K562 (cell line): ENCODE data around the gene SLC25A2. TPM values are rescaled to one million over a fixed set of nuclear protein-coding genes. Genes with fewer than 3 reads are reported as not detected.

ENCODE experiments used
- ATAC-seq: fragments of 200-7000 bp; cut with Tn5 transposase; 3 replicates; pipeline ENCODE4 v1.9.1; 2020; ENCODE audit warnings: moderate library complexity
- BruUV-seq: library from RNA; stranded (reverse); fragments of 400-500 nt; replicated peaks from 2 replicates; lab custom pipeline; 2021; lab: Mats Ljungman, UMichigan
- CTCF ChIA-PET: fragments of 300-600 bp; formaldehyde crosslinking; extraction: SDS; loops from one replicate; lab custom pipeline; 2021; ENCODE audit warnings: low intra/inter-chr PET ratio; lab: Yijun Ruan, JAX
- POLR2A ChIA-PET: fragments of 300-600, 350-650 bp; sonication (Branson Sonifier 250); formaldehyde crosslinking; extraction: SDS; loops from one replicate; lab custom pipeline; 2021; ENCODE audit warnings: antibody characterized with exemption, inconsistent platforms; lab: Yijun Ruan, JAX
- DNase-seq, 4 experiments: peaks; one replicate each; pipeline versions ENCODE4 v3.0.0 to v3.0.0-alpha.2; 2011 to 2018; ENCODE audit warnings: low spot score in 3 of 4, mixed read lengths in 3 of 4; ENCODE audit errors: extremely low read depth in 1 of 4
- FAIRE-seq: peaks from 2 replicates; lab custom pipeline; 2011; peaks lifted over from hg19 to GRCh38; lab: Jason Lieb, UNC
- H2AFZ ChIP-seq: 2 replicates; pipeline ENCODE4 v1.6.0; 2011; ENCODE audit warnings: low read depth, low read length, control low read depth, inconsistent platforms
- H3K27ac ChIP-seq: fragments of 200-600 bp; 3 replicates; pipeline ENCODE4 v1.8.0; 2011; ENCODE audit warnings: low read depth, mild to moderate bottlenecking, control low read depth, inconsistent platforms, low read length, moderate library complexity, mixed read lengths; ENCODE audit errors: extremely low read depth
- H3K27me3 ChIP-seq, 2 experiments: fragments of 300-600 bp in 1 of 2; 2 replicates in 1 of 2; 3 replicates in 1 of 2; pipeline versions ENCODE4 v1.6.0 to v1.8.0; 2011; ENCODE audit warnings: inconsistent platforms in 2 of 2, low read length in 2 of 2, mild to moderate bottlenecking in 1 of 2, mixed read lengths in 1 of 2, moderate library complexity in 1 of 2; ENCODE audit not compliant: control insufficient read depth in 2 of 2, insufficient read depth in 2 of 2
- H3K36me3 ChIP-seq: fragments of 300-600 bp; 3 replicates; pipeline ENCODE4 v1.8.0; 2011; ENCODE audit warnings: mild to moderate bottlenecking, low read length, inconsistent platforms; ENCODE audit not compliant: control insufficient read depth, insufficient read depth
- H3K4me1 ChIP-seq, 2 experiments: fragments of 200-600 bp in 1 of 2; replicated peaks in 1 of 2; 2 replicates in 1 of 2; 3 replicates in 1 of 2; pipeline versions ENCODE4 v1.5.1 to v1.8.0; 2011; ENCODE audit warnings: inconsistent platforms in 2 of 2, low read length in 2 of 2, mild to moderate bottlenecking in 1 of 2, mixed read lengths in 1 of 2, moderate library complexity in 1 of 2; ENCODE audit not compliant: control insufficient read depth in 2 of 2, insufficient read depth in 2 of 2
- H3K4me2 ChIP-seq: 2 replicates; pipeline ENCODE4 v1.6.1; 2011; ENCODE audit warnings: low read length, control low read depth, inconsistent platforms, mixed read lengths; ENCODE audit not compliant: insufficient read depth
- H3K4me3 ChIP-seq: fragments of 200-600 bp; sonication (generic), shearing (Covaris generic); 2 replicates; pipeline ENCODE4 v1.5.1; 2016; ENCODE audit warnings: control low read depth, inconsistent platforms
- H3K79me2 ChIP-seq: fragments of 200-600 bp; 3 replicates; pipeline ENCODE4 v1.8.0; 2011; ENCODE audit warnings: low read length, inconsistent platforms; ENCODE audit not compliant: control insufficient read depth, insufficient read depth
- H3K9ac ChIP-seq, 2 experiments: 2 replicates each; pipeline versions ENCODE4 v1.6.0 to v1.6.1; 2011; ENCODE audit warnings: low read depth in 2 of 2, low read length in 2 of 2, control low read depth in 1 of 2, inconsistent platforms in 1 of 2, mild to moderate bottlenecking in 1 of 2, mixed read lengths in 1 of 2; ENCODE audit not compliant: insufficient read depth in 1 of 2
- H3K9me1 ChIP-seq: one replicate; pipeline ENCODE4 v1.6.0; 2011; ENCODE audit warnings: inconsistent platforms, mild to moderate bottlenecking, low read length, moderate library complexity; ENCODE audit not compliant: control insufficient read depth, insufficient read depth
- H3K9me3 ChIP-seq: replicated peaks from 2 replicates; pipeline ENCODE4 v1.5.1; 2011; ENCODE audit warnings: low read depth, low read length, inconsistent platforms; ENCODE audit not compliant: control insufficient read depth, insufficient read depth
- H4K20me1 ChIP-seq: replicated peaks from 2 replicates; pipeline ENCODE4 v1.6.1; 2011; ENCODE audit warnings: low read length, inconsistent platforms, mixed read lengths; ENCODE audit not compliant: control insufficient read depth, insufficient read depth
- C11orf30 ChIP-seq: fragments of 450-650 bp; IDR thresholded peaks from 2 replicates; pipeline ENCODE4 v1.6.1; 2016; ENCODE audit warnings: low read depth, mild to moderate bottlenecking
- CREB1 ChIP-seq, 2 experiments: sonication (generic) in 1 of 2; formaldehyde crosslinking in 1 of 2; IDR thresholded peaks; 2 replicates each; pipeline versions ENCODE4 v1.6.1 to v1.8.0; 2012 to 2022; ENCODE audit warnings: inconsistent platforms in 1 of 2, mild to moderate bottlenecking in 1 of 2, missing genetic modification reagents in 1 of 2, moderate library complexity in 1 of 2
- ESRRA ChIP-seq: fragments of 450-650 bp; IDR thresholded peaks from 2 replicates; pipeline ENCODE4 v1.6.1; 2014; ENCODE audit warnings: low read depth, mild to moderate bottlenecking, moderate library complexity, borderline replicate concordance
- MAFF ChIP-seq: IDR thresholded peaks from 2 replicates; pipeline ENCODE4 v1.6.1; 2012; ENCODE audit warnings: low read length, improper control_type of control experiment
- MAFG ChIP-seq: fragments of 450-650 bp; conservative IDR thresholded peaks from 2 replicates; pipeline ENCODE4 v1.6.1; 2016; ENCODE audit warnings: missing genetic modification characterization, missing compliant biosample characterization
- MAFK ChIP-seq: IDR thresholded peaks from 2 replicates; pipeline ENCODE4 v1.6.1; 2011; ENCODE audit warnings: low read length, improper control_type of control experiment
- MIER1 ChIP-seq: fragments of 450-650 bp; IDR thresholded peaks from 2 replicates; pipeline ENCODE4 v1.6.1; 2016; ENCODE audit warnings: antibody characterized with exemption, mild to moderate bottlenecking, low read depth
- NFE2 ChIP-seq: IDR thresholded peaks from 2 replicates; pipeline ENCODE4 v1.6.1; 2014; ENCODE audit warnings: antibody characterized with exemption, low read depth
- NFE2L1 ChIP-seq: fragments of 450-650 bp; IDR thresholded peaks from 2 replicates; pipeline ENCODE4 v1.6.1; 2016; ENCODE audit warnings: missing genetic modification characterization, low read depth, mild to moderate bottlenecking, missing compliant biosample characterization, moderate library complexity, borderline replicate concordance
- NFYB ChIP-seq: IDR thresholded peaks from 2 replicates; pipeline ENCODE4 v1.6.1; 2011; ENCODE audit warnings: mild to moderate bottlenecking, moderate library complexity; ENCODE audit not compliant: insufficient read length; ENCODE audit errors: extremely low read depth
- PHF20 ChIP-seq: fragments of 450-650 bp; IDR thresholded peaks from 2 replicates; pipeline ENCODE4 v1.6.1; 2018; ENCODE audit not compliant: partially characterized antibody
- RBM15 ChIP-seq: fragments of 200-400 bp; formaldehyde crosslinking; IDR thresholded peaks from 2 replicates; pipeline ENCODE4 v1.6.1; 2018; ENCODE audit warnings: mild to moderate bottlenecking, low read length, moderate library complexity; ENCODE audit not compliant: insufficient read depth
- SMAD3 ChIP-seq: fragments of 450-650 bp; formaldehyde crosslinking; conservative IDR thresholded peaks from 2 replicates; pipeline ENCODE4 v1.4.0; 2020; ENCODE audit warnings: mild to moderate bottlenecking
- TAF1 ChIP-seq: IDR thresholded peaks from 2 replicates; pipeline ENCODE4 v1.6.1; 2011; ENCODE audit warnings: mild to moderate bottlenecking, low read length, moderate library complexity; ENCODE audit not compliant: insufficient read depth, control insufficient read depth, severe bottlenecking; ENCODE audit errors: extremely low read depth
- TBP ChIP-seq: optimal IDR thresholded peaks from 2 replicates; pipeline ENCODE3; 2011; ENCODE audit warnings: low read depth, low read length, improper control_type of control experiment
- ZNF316 ChIP-seq: fragments of 450-650 bp; IDR thresholded peaks from 2 replicates; pipeline ENCODE4 v1.6.1; 2016
- WGBS: fragments of 100-300 bp; shearing (Covaris generic); methylation state at CpG from one replicate; pipeline ENCODE4 v1.1.6; 2016; ENCODE audit warnings: low coverage, mixed read lengths; ENCODE audit not compliant: insufficient coverage; ENCODE audit errors: missing lambda C conversion rate; 5-methylcytosine and 5-hydroxymethylcytosine counted together
- in situ Hi-C: fragments of 300-500 bp; cut with MboI; formaldehyde crosslinking; loops from 4 replicates; pipeline ENCODE4 v1.15.0; 2018; ENCODE audit warnings: inconsistent platforms, mixed read lengths
- intact Hi-C: fragments of 100-400 bp; cut with micrococcal nuclease; formaldehyde crosslinking; loops from 2 replicates; pipeline ENCODE4 v1.14.2; 2022
- polyA plus RNA-seq, 8 experiments: library from polyadenylated mRNA; depleted of rRNA in 4 of 8; stranded (reverse) in 5 of 8; unstranded in 3 of 8; fragments of >200 nt; fragmentation: Nextera tagmentation in 2 of 8; fragmentation: Illumina TruSeq in 1 of 8; extraction: Ambion mirVana in 2 of 8; extraction: Trizol in 1 of 8; gene quantifications; 2 replicates each; pipeline versions ENCODE4 v1.2.1 to v1.2.3, GENCODE V29; 2011 to 2014; ENCODE audit warnings: inconsistent platforms in 1 of 8, missing spikeins in 1 of 8
- total RNA-seq, 7 experiments: library from RNA; depleted of rRNA in 6 of 7; stranded (reverse); fragments of >200 nt in 6 of 7; fragmentation: Illumina TruSeq in 2 of 7; extraction: Trizol in 2 of 7; gene quantifications; 2 replicates each; pipeline versions ENCODE4 v1.2.1 to v1.2.3, GENCODE V29; 2011 to 2021; ENCODE audit warnings: low replicate concordance in 1 of 7
- TF ChIP-seq, protein P1 (sequence below), 2 experiments: fragments of 450-650 bp; IDR thresholded peaks; 2 replicates each; pipeline ENCODE4 v1.6.1; 2016
- TF ChIP-seq, protein P2 (sequence below): fragments of 450-650 bp; IDR thresholded peaks from 2 replicates; pipeline ENCODE4 v1.6.1; 2018; ENCODE audit warnings: mild to moderate bottlenecking, low read depth; ENCODE audit not compliant: partially characterized antibody

The SLC25A2 gene
- total and polyA plus RNA-seq, 9 of the 15 experiments (the other 6 are each of a cell fraction or from before 2014, with no cell fraction given): 0.09 to 0.11 (median 0.11) TPM; not detected in 6

DNA sequence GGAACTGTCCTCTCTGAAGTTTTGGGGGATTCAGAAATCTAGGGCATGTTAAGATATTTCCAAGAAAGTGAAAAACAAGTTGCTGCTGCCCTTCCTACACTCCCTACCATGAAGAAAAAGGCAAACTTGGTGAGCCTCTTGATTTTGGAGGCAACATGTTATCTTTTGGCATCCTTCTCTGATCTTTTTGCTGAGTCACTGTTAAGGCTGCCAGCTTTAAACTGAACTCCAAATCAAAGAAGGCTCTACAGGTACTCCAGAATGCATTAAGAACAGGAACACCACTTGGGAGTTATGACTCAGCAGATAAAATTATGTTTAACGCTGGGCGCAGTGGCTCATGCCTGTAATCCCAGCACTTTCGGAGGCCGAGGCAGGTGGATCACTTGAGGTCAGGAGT is 34.7 kb downstream of the SLC25A2 start:
- Histone ChIP-seq H4K20me1 (no peaks in the 10 kb centered on the region), H3K4me1 (no peaks in the 10 kb centered on the region), H3K36me3 (no peaks in the 10 kb centered on the region), H3K27me3 (no peaks in the 10 kb centered on the region), H3K9me1 (no peaks in the 10 kb centered on the region), H3K4me3 (no peak overlapping the region), H3K9ac (no peak overlapping the region), H3K27ac (no peak overlapping the region), H3K9me3 (no peaks in the 10 kb centered on the region; the same call in 1 of the 2 replicates), H2AFZ (no peak overlapping the region), H3K4me2 (no peak overlapping the region), H3K79me2 (no peaks in the 10 kb centered on the region)
- 23% methylated on average over 4 of the region's 4 CpGs for WGBS
- intact Hi-C loops (no loop called here), in situ Hi-C loops (no loop called here)
- ChIA-PET POLR2A (no interaction called here), CTCF (no interaction called here)
- FAIRE-seq (no peak), ATAC-seq (no peak), DNase-seq (no peak)
- peak; percentile 75 for TF ChIP-seq MAFF
- TF ChIP-seq MAFK: peak; percentile 56; the same call in 1 of the 2 replicates
- no peak for TF ChIP-seq SMAD3 (CRISPR knock-in tag)
- TF ChIP-seq, protein P1, sequence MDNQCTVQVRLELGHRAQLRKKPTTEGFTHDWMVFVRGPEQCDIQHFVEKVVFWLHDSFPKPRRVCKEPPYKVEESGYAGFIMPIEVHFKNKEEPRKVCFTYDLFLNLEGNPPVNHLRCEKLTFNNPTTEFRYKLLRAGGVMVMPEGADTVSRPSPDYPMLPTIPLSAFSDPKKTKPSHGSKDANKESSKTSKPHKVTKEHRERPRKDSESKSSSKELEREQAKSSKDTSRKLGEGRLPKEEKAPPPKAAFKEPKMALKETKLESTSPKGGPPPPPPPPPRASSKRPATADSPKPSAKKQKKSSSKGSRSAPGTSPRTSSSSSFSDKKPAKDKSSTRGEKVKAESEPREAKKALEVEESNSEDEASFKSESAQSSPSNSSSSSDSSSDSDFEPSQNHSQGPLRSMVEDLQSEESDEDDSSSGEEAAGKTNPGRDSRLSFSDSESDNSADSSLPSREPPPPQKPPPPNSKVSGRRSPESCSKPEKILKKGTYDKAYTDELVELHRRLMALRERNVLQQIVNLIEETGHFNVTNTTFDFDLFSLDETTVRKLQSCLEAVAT (IDR thresholded peaks at IDR 0.05): no peak
- TF ChIP-seq, protein P2, sequence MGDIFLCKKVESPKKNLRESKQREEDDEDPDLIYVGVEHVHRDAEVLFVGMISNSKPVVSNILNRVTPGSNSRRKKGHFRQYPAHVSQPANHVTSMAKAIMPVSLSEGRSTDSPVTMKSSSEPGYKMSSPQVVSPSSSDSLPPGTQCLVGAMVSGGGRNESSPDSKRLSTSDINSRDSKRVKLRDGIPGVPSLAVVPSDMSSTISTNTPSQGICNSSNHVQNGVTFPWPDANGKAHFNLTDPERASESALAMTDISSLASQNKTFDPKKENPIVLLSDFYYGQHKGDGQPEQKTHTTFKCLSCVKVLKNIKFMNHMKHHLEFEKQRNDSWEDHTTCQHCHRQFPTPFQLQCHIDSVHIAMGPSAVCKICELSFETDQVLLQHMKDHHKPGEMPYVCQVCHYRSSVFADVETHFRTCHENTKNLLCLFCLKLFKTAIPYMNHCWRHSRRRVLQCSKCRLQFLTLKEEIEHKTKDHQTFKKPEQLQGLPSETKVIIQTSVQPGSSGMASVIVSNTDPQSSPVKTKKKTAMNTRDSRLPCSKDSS: no peak
- TF ChIP-seq NFE2L1 (tag): peak; percentile 60; the same call in 1 of the 2 replicates
- TF ChIP-seq ZNF316: peak; percentile 66; the same call in 1 of the 2 replicates
- peak; percentile 72 for TF ChIP-seq NFE2
- TF ChIP-seq MIER1: no peak
- TF ChIP-seq PHF20: no peak
- no peak for TF ChIP-seq ESRRA
- TF ChIP-seq CREB1 (IDR thresholded peaks at IDR 0.05): no peak
- no peak for TF ChIP-seq CREB1 (CRISPR knock-in tag; IDR thresholded peaks at IDR 0.05)
- no peak for TF ChIP-seq RBM15
- no peak for TF ChIP-seq TBP
- no peak for TF ChIP-seq TAF1
- peak; percentile 66 for TF ChIP-seq C11orf30
- peak; percentile 82 for TF ChIP-seq MAFG (tag)
- TF ChIP-seq NFYB: no peak
- no TSS peak for BruUV-seq
